GM12873 (cell line): ENCODE measurements around the gene SNX25.

Experiments used
- CTCF ChIP-seq: IDR thresholded peaks from 2 replicates; pipeline ENCODE4 v1.5.1; 2012; ENCODE audit warnings: low read depth, mild to moderate bottlenecking, moderate library complexity, low read length, control low read depth; ENCODE audit not compliant: insufficient read depth; ENCODE audit errors: missing control alignments

The SNX25 gene

GRCh38 chr4:185395956-185396723 lies 186.7 kb downstream of the SNX25 start:
- no peak for TF ChIP-seq CTCF

- no peak for TF ChIP-seq CTCF
These were observed 187.5 kb downstream of the SNX25 start, which contains the start of gene ANKRD37 for GRCh38 chr4:185396724-185397385. ANKRD37 (plus strand) TSS chr4:185396841; CDS start chr4:185396924, 83 bp downstream.

- TF ChIP-seq CTCF: no peak
These were observed 189.2 kb downstream of the SNX25 start for GRCh38 chr4:185398618-185399017.

DNA sequence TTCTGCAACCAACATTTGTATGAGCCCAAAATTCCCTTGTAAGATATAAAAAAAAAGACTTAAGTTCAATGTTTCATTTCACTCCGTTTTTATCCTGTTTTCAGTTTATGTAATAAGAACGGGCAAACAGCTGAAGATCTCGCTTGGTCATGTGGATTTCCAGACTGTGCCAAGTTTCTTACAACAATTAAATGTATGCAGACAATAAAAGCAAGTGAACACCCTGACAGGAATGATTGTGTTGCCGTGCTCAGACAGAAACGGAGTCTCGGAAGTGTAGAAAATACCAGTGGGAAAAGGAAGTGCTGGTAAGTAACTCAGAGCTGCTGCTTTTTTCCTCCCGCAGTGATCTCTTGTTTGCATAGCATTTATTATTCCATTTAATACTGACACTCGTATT lies 190.1 kb downstream of the SNX25 start:
- no peak for TF ChIP-seq CTCF

DNA sequence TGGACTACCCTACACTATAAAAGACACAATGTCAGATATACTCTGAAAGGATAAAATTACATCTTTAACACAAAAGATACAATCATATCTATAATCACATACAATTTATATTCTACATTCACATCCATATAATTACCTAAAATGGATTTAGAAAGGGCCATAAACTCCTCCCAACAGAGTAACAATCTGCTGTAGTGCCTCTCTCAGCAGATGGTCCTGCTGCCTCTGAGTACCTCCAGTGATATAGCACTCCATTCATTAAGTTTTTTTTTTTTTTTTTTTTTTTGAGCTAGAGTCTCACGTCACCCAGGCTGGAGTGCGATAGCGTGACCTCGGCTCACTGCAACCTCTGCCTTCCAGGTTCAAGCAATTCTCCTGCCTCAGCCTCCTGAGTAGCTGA lies 194.6 kb downstream of the SNX25 start:
- TF ChIP-seq CTCF: no peak

DNA sequence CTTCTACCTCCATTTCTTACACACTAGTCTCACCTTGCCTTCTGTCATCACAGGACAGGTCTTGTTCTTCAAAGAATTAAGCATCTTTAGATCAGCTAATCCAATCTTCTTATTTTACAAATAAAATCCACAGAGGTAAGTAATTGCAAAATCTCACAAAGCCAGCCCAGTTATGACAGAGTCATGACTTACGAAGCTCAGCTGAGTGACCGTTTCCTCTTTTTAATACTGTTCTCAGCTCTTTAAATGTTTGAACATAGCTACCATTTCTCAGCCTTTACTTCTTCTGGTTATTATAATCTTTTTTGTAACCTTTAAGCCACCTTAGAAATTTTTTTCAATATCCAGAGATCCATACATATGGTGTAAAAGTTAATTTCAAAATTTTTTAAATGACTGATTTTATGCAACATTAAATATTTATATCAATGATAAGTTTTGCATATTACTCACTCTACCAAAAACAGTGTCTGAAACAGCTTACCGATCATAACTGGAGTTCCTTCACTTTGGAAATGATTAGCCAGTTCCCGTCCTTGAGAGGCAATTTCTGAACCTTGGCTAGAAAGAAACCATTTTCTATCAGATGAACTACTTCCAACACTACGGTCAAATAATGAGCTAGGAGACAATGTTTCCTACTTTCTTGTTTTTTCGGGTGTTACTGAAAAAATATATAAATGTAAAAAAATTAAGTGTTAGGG lies 196.1 kb downstream of the SNX25 start:
- no peak for TF ChIP-seq CTCF

GRCh38 chr4:185408432-185408831 lies 199.0 kb downstream of the SNX25 start:
- TF ChIP-seq CTCF: no peak
